HG03159 (cell line): ENCODE results near the gene GOLGA6L24.
"Not testable (repeated sequence)": the region's sequence is repeated elsewhere in the genome, so short reads cannot be mapped to it uniquely, and the experiment has no call there.

Experiments
- ATAC-seq: cut with Tn5 transposase; IDR thresholded peaks from one replicate; pipeline ENCODE4 v1.9.1; 2021; ENCODE audit warnings: mild to moderate bottlenecking, moderate library complexity; ENCODE audit not compliant: unreplicated experiment

GOLGA6L24 gene, protein sequence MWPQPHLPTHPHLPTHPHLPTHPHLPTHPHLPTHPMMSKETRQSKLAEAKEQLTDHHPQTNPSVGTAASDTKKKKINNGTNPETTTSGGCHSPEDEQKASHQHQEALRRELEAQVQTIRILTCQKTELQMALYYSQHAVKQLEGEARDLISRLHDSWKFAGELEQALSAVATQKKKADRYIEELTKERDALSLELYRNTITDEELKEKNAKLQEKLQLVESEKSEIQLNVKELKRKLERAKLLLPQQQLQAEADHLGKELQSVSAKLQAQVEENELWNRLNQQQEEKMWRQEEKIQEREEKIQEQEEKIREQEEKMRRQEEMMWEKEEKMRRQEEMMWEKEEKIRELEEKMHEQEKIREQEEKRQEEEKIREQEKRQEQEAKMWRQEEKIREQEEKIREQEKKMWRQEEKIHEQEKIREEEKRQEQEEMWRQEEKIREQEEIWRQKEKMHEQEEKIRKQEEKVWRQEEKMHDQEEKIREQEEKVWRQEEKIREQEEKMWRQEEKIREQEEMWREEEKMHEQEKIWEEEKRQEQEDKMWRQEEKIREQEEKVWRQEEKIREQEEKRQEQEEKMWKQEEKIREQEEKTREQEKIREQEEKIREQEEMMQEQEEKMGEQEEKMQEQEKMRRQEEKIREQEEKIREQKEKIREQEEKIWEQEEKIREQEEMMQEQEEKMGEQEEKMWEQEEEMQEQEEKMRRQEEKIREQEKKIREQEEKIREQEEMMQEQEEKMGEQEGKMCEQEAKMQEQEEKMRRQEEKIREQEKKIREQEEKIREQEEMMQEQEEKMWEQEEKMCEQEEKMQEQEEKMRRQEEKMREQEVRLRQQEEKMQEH

DNA sequence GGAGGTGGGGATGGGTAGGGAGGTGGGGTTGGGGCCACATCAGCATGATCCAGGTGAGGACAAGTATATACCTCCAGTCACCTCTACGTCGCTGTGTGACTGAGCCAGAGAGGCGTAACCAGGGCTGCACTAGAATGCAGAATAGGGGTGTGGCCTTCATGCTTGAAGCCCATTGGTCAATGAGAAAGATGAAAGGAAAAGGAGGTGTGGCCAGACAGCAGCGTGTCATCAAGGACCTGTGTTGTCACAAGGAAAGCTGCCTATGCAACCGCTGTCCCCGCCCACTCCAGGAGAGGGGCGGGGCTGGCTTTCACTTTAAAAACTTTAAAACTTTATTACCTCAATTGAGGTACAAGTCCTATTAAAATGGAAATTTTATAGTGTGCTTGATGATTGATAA, at the start of gene GOLGA6L24:
TSS of gene GOLGA6L24 (minus strand) at position 101 of the 400 bp plus-strand sequence. CDS start at position 40, 61 bp downstream.
- ATAC-seq: not testable (repeated sequence)

GRCh38 chr15:28402774-28403435, 45.0 kb upstream of the GOLGA6L24 start:
- ATAC-seq: not testable (repeated sequence)

- not testable (repeated sequence) for ATAC-seq
Measured at GRCh38 chr15:28396022-28396421, 38.1 kb upstream of the GOLGA6L24 start.

GRCh38 chr15:28380053-28380452, 22.2 kb upstream of the GOLGA6L24 start:
- ATAC-seq: not testable (repeated sequence)

- ATAC-seq: not testable (repeated sequence)
Measured at GRCh38 chr15:28378364-28378763, 20.5 kb upstream of the GOLGA6L24 start, which contains the start of gene GOLGA8F. Gene GOLGA8F (plus strand): TSS chr15:28378664. CDS start chr15:28378762, 98 bp downstream.

DNA sequence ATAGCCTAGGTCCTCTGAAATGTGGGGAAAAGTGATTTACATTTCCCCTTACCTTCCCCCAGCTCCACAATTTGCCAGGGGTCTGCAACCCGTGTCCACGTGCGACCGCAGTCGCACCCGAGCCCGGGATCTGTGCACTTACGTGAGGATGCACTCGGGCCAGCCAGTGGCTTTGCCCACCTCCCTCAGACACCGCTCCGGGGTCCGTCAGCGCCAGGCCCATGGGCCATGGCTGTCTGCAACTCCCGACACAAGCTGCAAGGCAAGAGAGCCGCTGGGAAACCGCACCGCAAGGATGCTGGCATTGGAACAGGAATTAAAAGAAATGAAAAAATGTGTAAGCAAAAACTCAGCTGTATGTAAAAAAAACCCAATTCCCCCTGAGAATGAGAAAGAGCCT, 7.6 kb upstream of the GOLGA6L24 start:
- ATAC-seq: not testable (repeated sequence)

DNA sequence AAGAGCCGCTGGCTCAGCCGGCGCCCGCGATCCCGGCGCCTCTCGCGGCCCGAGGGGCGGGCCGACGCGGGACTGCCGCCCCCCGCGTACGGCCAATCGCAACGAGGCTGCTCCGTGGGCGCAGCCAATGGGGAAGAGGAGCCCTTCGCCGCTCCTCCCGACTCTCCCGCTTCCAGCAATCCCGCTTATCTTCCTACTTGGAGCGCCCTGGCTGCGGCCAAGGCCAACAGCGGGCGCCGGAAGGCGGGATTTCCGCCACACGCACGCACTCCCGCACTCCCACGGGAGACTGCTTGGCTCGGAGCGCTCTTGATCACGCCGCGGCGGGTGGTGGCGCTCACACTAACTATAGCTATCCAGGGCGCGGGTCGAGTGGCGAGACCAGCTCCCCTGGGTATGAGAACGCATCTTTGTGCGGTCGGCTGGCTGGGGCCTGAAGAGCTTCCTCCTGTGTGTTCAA, 35.7 kb downstream of the GOLGA6L24 start, which contains the start of gene HERC2:
TSS of gene HERC2 (minus strand) at position 51 of the 460 bp plus-strand sequence. CDS start 746 bp downstream, outside the sequence.
- not testable (repeated sequence) for ATAC-seq

- ATAC-seq: not testable (repeated sequence)
Measured at GRCh38 chr15:28321358-28322078, 36.4 kb downstream of the GOLGA6L24 start.

- not testable (repeated sequence) for ATAC-seq
Measured at GRCh38 chr15:28319725-28320124, 38.2 kb downstream of the GOLGA6L24 start.

DNA sequence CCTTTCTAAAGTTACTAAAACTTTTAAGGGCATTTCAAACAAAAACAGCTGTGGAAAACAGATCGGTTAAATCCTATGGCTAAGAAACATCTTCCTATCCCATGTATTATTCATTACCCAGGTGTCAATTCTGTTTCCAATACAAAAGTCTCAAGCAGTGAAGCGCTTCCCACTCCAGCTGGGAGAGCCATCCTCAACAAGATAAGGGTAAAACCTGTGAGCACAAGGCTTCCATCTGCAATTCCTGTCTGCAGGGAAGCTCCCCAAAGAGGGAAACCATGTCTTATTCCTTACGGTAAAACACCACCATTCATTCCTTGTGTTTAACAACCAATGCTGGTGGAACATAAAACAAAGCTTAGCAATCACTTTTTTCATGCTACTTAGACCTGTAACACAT, 39.1 kb downstream of the GOLGA6L24 start:
- not testable (repeated sequence) for ATAC-seq

GRCh38 chr15:28318122-28318521, 39.8 kb downstream of the GOLGA6L24 start:
- ATAC-seq: not testable (repeated sequence)

- not testable (repeated sequence) for ATAC-seq
Measured at GRCh38 chr15:28316958-28317357, 40.9 kb downstream of the GOLGA6L24 start.

GRCh38 chr15:28310454-28310853, 47.4 kb downstream of the GOLGA6L24 start:
- not testable (repeated sequence) for ATAC-seq

DNA sequence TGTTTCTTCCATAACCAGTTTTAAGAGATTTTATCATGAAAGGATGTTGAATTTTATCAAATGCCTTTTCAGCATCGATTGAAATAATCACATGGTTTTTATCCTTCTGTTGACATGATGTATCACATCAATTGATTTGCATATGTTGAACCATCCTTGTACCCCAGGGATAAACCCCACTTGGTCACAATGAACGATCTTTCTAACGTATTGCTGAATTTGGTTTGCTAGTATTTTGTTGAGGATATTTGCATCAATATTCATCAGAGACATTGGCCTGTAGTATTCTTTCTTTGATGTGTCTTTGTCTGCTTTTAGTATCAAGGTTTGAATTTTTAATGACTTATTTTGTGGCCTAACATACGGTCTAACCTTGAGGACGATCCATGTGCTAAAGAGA, 49.2 kb downstream of the GOLGA6L24 start:
- ATAC-seq: not testable (repeated sequence)
